Panc1 (cell line): ENCODE results near the gene TESMIN.

ENCODE experiments used
- POLR2AphosphoS5 ChIP-seq: IDR thresholded peaks from 2 replicates; pipeline ENCODE4 v1.6.1; 2012; ENCODE audit warnings: mild to moderate bottlenecking, low read depth, low read length, moderate library complexity
- TF ChIP-seq, protein P1 (sequence below): fragments of 450-650 bp; IDR thresholded peaks from 2 replicates; pipeline ENCODE4 v1.5.1; 2017; ENCODE audit warnings: mild to moderate bottlenecking

DNA sequence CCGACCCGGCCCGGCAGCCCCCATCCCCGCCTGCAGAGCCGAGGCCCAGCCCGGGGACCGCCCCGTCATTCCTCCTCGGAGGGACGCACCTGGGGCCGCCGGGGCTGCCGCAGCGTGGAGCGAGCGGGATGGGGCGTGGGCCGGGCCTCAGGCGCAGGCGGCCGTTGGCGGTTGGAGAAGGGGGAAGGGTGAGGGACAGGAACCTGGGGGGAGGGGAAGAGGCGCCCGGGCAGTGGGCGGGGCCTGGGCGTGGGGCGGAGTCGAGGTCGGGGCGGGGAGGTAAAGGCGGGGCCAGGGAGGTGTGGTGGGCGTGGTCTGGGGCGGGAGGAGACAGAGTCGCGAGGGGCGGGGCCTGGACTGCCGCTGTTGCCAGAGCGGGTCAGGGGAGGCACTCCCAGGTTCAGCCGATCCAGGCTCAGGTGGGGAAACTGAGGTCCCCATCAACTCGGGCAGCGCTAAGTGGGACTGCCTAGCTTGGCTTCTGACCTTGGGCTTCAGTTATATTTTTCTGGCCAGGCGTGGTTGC, at the start of gene TESMIN:
- peak; percentile 76 for TF ChIP-seq POLR2AphosphoS5
- TF ChIP-seq, protein P1, sequence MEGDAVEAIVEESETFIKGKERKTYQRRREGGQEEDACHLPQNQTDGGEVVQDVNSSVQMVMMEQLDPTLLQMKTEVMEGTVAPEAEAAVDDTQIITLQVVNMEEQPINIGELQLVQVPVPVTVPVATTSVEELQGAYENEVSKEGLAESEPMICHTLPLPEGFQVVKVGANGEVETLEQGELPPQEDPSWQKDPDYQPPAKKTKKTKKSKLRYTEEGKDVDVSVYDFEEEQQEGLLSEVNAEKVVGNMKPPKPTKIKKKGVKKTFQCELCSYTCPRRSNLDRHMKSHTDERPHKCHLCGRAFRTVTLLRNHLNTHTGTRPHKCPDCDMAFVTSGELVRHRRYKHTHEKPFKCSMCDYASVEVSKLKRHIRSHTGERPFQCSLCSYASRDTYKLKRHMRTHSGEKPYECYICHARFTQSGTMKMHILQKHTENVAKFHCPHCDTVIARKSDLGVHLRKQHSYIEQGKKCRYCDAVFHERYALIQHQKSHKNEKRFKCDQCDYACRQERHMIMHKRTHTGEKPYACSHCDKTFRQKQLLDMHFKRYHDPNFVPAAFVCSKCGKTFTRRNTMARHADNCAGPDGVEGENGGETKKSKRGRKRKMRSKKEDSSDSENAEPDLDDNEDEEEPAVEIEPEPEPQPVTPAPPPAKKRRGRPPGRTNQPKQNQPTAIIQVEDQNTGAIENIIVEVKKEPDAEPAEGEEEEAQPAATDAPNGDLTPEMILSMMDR: no peak
